PFSK-1 (cell line): ENCODE data around the gene ADRM1.

Experiments used
- FOXP2 ChIP-seq: optimal IDR thresholded peaks from 2 replicates; pipeline ENCODE3; 2011; ENCODE audit warnings: borderline replicate concordance, control low read depth, inconsistent platforms; ENCODE audit not compliant: insufficient read depth; ENCODE audit errors: extremely low read length, extremely low read depth
- POLR2AphosphoS5 ChIP-seq: IDR thresholded peaks from 2 replicates; pipeline ENCODE4 v1.6.1; 2012; ENCODE audit warnings: low read depth, mild to moderate bottlenecking, control low read depth, low read length, moderate library complexity
- SIN3A ChIP-seq: IDR thresholded peaks from 2 replicates; pipeline ENCODE4 v1.6.1; 2012; ENCODE audit warnings: mild to moderate bottlenecking, low read length, moderate library complexity, borderline replicate concordance; ENCODE audit not compliant: insufficient read depth
- TAF1 ChIP-seq: IDR thresholded peaks from 2 replicates; pipeline ENCODE4 v1.6.1; 2012; ENCODE audit warnings: low read length, control low read depth, borderline replicate concordance; ENCODE audit not compliant: insufficient read depth
- TF ChIP-seq, protein P1 (sequence below), 2 experiments: IDR thresholded peaks; 2 replicates each; pipeline versions ENCODE4 v1.6.1 to v1.8.0; 2011 to 2012; ENCODE audit warnings: low read depth in 2 of 2, low read length in 2 of 2, control low read depth in 1 of 2, inconsistent platforms in 1 of 2, mild to moderate bottlenecking in 1 of 2, moderate library complexity in 1 of 2; ENCODE audit not compliant: insufficient read depth in 1 of 2

Gene ADRM1

DNA sequence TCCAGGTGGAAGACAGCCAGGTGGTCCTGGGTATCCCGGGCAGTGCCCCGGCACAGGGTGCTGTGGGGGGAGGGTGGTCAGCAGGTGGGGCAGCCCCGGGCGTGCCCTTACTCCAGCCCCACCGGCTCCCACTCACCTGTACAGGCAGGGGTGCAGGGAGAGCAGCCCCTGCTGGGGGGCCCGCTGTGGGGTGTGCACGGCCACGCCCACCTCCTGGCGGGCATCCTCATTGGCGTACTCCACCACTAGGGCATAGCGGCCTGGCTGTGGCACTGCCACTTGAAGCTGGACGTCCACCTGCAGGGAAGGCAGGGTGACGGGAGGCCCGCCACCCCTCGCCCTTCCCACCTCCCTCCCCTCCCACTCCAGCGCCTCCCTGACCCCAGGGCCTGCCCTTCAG lies 29.6 kb downstream of the ADRM1 start:
- TF ChIP-seq, protein P1, sequence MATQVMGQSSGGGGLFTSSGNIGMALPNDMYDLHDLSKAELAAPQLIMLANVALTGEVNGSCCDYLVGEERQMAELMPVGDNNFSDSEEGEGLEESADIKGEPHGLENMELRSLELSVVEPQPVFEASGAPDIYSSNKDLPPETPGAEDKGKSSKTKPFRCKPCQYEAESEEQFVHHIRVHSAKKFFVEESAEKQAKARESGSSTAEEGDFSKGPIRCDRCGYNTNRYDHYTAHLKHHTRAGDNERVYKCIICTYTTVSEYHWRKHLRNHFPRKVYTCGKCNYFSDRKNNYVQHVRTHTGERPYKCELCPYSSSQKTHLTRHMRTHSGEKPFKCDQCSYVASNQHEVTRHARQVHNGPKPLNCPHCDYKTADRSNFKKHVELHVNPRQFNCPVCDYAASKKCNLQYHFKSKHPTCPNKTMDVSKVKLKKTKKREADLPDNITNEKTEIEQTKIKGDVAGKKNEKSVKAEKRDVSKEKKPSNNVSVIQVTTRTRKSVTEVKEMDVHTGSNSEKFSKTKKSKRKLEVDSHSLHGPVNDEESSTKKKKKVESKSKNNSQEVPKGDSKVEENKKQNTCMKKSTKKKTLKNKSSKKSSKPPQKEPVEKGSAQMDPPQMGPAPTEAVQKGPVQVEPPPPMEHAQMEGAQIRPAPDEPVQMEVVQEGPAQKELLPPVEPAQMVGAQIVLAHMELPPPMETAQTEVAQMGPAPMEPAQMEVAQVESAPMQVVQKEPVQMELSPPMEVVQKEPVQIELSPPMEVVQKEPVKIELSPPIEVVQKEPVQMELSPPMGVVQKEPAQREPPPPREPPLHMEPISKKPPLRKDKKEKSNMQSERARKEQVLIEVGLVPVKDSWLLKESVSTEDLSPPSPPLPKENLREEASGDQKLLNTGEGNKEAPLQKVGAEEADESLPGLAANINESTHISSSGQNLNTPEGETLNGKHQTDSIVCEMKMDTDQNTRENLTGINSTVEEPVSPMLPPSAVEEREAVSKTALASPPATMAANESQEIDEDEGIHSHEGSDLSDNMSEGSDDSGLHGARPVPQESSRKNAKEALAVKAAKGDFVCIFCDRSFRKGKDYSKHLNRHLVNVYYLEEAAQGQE (IDR thresholded peaks at IDR 0.05; ENCODE audit: insufficient read depth in 1 of 2, low read depth in 2 of 2, low read length in 2 of 2): no peak
- TF ChIP-seq FOXP2 (no peak), SIN3A (no peak), POLR2AphosphoS5 (no peak), TAF1 (no peak)

DNA sequence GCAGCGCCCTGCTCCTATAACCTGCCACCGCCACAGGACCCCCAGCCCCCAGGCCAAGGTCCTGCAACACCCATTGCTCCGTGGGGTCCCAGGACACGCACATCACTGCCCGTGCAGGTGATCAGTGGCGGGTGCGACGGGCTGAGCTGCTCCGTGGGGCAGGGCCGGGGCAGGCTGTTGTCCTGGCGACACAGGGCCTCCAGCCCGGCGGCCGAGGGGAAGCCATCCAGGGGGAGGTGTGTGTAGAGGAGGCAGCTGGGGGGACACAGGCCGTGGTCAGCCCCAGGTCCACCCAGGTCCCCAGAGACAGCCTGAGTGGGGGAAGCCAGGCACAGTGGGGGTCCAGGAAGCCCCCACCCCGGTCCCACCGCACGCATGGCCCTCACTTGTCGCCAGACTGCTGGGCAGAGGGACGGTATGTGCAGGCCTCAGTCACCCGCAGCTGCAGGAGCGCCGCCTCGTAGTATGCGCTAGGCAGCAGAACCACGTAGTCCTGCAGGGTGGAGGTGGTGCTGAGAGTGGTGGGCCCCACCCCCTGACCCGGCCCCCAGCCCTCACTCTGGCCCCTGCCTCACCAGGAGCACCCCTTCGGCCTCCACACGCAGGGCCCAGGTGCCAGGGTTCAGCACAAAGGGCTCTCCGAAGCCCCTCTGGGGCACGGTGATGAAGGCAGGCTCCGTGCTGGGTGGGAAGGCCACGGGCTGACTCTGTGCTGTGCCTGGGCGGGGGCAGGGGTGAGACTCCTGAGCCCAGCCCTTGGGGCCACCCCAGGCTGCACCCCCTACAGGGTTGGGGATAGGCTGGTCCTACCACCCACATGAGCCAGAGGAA lies 30.4 kb downstream of the ADRM1 start:
- TF ChIP-seq, protein P1 (IDR thresholded peaks at IDR 0.05; ENCODE audit: insufficient read depth in 1 of 2, low read depth in 2 of 2, low read length in 2 of 2): no peak
- no peak for TF ChIP-seq FOXP2

DNA sequence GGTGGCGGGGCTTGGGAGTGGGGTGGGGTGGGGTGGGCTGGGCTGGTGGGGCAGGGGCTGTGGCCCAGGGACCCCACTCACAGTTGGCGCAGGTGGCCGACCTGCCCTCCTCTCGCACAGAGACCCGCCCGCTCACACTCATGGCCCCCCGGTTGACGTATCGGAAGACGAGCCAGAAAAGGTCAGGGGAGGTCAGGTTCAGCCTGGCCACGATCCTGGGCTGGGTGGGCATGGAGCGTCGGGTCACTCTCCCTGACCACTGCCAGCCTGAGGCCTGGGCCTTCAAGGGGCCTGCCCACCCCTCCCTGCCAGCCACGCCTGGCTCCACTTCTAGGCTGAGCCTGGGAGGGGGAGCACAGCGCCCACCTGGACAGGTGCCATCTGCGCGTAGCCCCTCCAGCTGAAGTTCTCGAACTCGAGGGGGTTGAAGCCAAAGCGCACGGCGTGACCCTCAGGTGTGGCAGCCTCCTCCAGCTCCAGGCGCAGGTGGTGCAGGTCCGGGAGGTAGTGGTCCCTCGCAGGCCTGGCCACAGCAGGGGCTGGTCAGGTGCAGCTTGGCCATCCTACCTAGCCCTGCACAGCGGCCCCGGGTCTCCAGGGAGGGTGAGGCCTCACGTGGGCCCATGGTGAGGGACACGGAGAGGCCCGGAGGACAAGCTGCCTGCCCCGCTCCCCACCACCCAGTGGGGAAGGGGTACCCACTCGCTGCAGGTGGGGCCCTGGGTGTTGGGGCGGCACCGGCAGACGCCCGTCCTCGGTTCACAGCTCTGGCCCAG lies 31.2 kb downstream of the ADRM1 start:
- TF ChIP-seq, protein P1 (IDR thresholded peaks at IDR 0.05; ENCODE audit: insufficient read depth in 1 of 2, low read depth in 2 of 2, low read length in 2 of 2): no peak
- TF ChIP-seq FOXP2 (no peak), SIN3A (no peak), TAF1 (no peak), POLR2AphosphoS5 (no peak)

DNA sequence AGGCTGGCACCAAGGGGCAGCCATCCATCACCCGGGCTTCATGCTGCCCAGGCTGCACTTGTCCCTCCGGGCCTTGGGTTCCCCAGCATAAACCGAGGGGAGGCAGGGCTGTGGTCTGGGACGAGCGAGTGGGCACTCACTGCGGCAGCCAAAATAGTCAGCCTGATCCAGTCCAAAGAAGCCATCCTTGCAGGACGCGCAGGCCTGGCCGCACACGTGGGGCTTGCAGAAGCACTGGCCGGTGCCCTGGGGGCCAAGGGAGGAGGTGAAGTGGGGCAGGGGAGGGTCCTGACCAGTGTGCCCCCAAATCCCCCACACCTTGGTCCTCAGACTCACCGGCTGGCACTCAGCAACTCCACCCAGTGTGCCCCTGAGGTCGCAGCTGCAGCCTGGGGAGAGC lies 32.1 kb downstream of the ADRM1 start:
- TF ChIP-seq, protein P1 (IDR thresholded peaks at IDR 0.05; ENCODE audit: insufficient read depth in 1 of 2, low read depth in 2 of 2, low read length in 2 of 2): no peak
- TF ChIP-seq TAF1: no peak
- no peak for TF ChIP-seq POLR2AphosphoS5

DNA sequence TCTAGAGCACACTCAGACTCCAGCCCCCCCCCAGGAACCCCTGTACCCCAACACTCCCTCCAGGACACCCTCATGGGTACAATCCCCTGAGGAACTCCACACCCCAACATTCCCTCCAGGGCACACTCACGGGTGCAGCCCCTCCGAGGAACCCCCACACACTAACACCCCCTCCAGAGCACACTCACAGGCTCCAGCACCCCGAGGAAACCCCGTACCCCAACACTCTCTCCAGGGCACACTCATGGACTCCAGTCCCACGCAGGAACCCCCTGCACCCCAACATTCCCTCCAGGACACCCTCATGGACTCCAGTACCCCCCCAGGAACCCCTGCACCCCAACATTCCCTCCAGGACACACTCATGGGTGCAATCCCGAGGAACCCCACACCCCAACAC lies 32.7 kb downstream of the ADRM1 start:
- TF ChIP-seq FOXP2 (no peak), SIN3A (no peak), POLR2AphosphoS5 (no peak), TAF1 (no peak)
- TF ChIP-seq, protein P1 (IDR thresholded peaks at IDR 0.05; ENCODE audit: insufficient read depth in 1 of 2, low read depth in 2 of 2, low read length in 2 of 2): no peak
